Transverse colon (tissue), 4 donors: ENCODE data around the gene SULT1B1.

Source experiments
- POLR2A ChIP-seq: fragments of 450-650 bp; IDR thresholded peaks from one replicate; pipeline ENCODE4 v1.6.1; 2016; ENCODE audit warnings: antibody characterized with exemption, mild to moderate bottlenecking, moderate library complexity
- POLR2AphosphoS5 ChIP-seq, 3 donors: sonication (generic); formaldehyde crosslinking; IDR thresholded peaks; one replicate each; pipeline ENCODE4 v1.6.1; 2016; ENCODE audit warnings: antibody characterized with exemption in 3 of 3
- TF ChIP-seq, protein P1 (sequence below), 5 experiments: fragments of 200-600 bp in 3 of 5; fragments of 450-650 bp in 2 of 5; sonication (generic) in 3 of 5; IDR thresholded peaks; 1 replicate in 2 of 5; 2 replicates in 3 of 5; pipeline ENCODE4 v1.5.1; 2016 to 2017; ENCODE audit warnings: antibody characterized with exemption in 5 of 5, inconsistent platforms in 3 of 5, mild to moderate bottlenecking in 2 of 5, moderate library complexity in 1 of 5

GRCh38 chr4:69764311-69764710 lies 3.9 kb upstream of the SULT1B1 start:
- TF ChIP-seq, protein P1, sequence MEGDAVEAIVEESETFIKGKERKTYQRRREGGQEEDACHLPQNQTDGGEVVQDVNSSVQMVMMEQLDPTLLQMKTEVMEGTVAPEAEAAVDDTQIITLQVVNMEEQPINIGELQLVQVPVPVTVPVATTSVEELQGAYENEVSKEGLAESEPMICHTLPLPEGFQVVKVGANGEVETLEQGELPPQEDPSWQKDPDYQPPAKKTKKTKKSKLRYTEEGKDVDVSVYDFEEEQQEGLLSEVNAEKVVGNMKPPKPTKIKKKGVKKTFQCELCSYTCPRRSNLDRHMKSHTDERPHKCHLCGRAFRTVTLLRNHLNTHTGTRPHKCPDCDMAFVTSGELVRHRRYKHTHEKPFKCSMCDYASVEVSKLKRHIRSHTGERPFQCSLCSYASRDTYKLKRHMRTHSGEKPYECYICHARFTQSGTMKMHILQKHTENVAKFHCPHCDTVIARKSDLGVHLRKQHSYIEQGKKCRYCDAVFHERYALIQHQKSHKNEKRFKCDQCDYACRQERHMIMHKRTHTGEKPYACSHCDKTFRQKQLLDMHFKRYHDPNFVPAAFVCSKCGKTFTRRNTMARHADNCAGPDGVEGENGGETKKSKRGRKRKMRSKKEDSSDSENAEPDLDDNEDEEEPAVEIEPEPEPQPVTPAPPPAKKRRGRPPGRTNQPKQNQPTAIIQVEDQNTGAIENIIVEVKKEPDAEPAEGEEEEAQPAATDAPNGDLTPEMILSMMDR (IDR thresholded peaks at IDR 0.05), result no peak
- TF ChIP-seq POLR2A, result no peak
- no peak for TF ChIP-seq POLR2AphosphoS5 (IDR thresholded peaks at IDR 0.05)
